ENCODE data around the gene ABCC4.

The ABCC4 gene

GRCh38 chr13:94987081-94987480 is 314.2 kb downstream of the ABCC4 start:
- Mint-ChIP-seq H3K9me3 (no peaks in the 10 kb centered on the region), H3K27ac (ENCODE audit: low read depth) (no peak overlapping the region), H3K4me3 (no peak overlapping the region), H3K4me1 (no peaks in the 10 kb centered on the region), H3K36me3 (ENCODE audit: insufficient read depth) (no peaks in the 10 kb centered on the region), H3K27me3 (peaks cover 16% of the 10 kb centered on the region)
- DNase-seq (ENCODE audit: low spot score in 2 of 2), result no peak
- no peak for ATAC-seq (replicated peaks; ENCODE audit: extremely low read depth, poor library complexity, severe bottlenecking)

GRCh38 chr13:94984958-94985357 is 316.3 kb downstream of the ABCC4 start:
- no peak overlapping the region for H3K27ac Mint-ChIP-seq (ENCODE audit: low read depth)
- H3K9me3 Mint-ChIP-seq, result no peaks in the 10 kb centered on the region
- peaks cover 13% of the 10 kb centered on the region for H3K27me3 Mint-ChIP-seq
- H3K36me3 Mint-ChIP-seq (ENCODE audit: insufficient read depth), result no peaks in the 10 kb centered on the region
- ATAC-seq (replicated peaks; ENCODE audit: extremely low read depth, poor library complexity, severe bottlenecking) (no peak), DNase-seq (ENCODE audit: low spot score in 2 of 2) (no peak)
- H3K4me3 Mint-ChIP-seq, result no peak overlapping the region
- H3K4me1 Mint-ChIP-seq, result no peaks in the 10 kb centered on the region

- ATAC-seq (replicated peaks; ENCODE audit: extremely low read depth, poor library complexity, severe bottlenecking), result no peak
- H3K9me3 Mint-ChIP-seq, result peaks cover 7% of the 10 kb centered on the region
- no peaks in the 10 kb centered on the region for H3K36me3 Mint-ChIP-seq (ENCODE audit: insufficient read depth)
- peaks cover 15% of the 10 kb centered on the region for H3K27me3 Mint-ChIP-seq
- DNase-seq (ENCODE audit: low spot score in 2 of 2), result no peak
- no peaks in the 10 kb centered on the region for H3K4me1 Mint-ChIP-seq
- no peak overlapping the region for H3K27ac Mint-ChIP-seq (ENCODE audit: low read depth)
- no peak overlapping the region for H3K4me3 Mint-ChIP-seq
Observed at GRCh38 chr13:94978516-94978915, 322.7 kb downstream of the ABCC4 start.

GRCh38 chr13:94974015-94974951 is 327.0 kb downstream of the ABCC4 start:
- Mint-ChIP-seq H3K27ac (ENCODE audit: low read depth) (no peak overlapping the region), H3K4me3 (no peak overlapping the region), H3K4me1 (no peaks in the 10 kb centered on the region), H3K36me3 (ENCODE audit: insufficient read depth) (no peaks in the 10 kb centered on the region), H3K9me3 (peaks cover 7% of the 10 kb centered on the region), H3K27me3 (peaks cover 27% of the 10 kb centered on the region)
- DNase-seq (ENCODE audit: low spot score in 2 of 2) (no peak), ATAC-seq (replicated peaks; ENCODE audit: extremely low read depth, poor library complexity, severe bottlenecking) (no peak)

GRCh38 chr13:94972262-94972661 is 329.0 kb downstream of the ABCC4 start:
- Mint-ChIP-seq H3K36me3 (ENCODE audit: insufficient read depth) (no peaks in the 10 kb centered on the region), H3K4me3 (no peak overlapping the region), H3K27me3 (peaks cover 28% of the 10 kb centered on the region), H3K27ac (ENCODE audit: low read depth) (no peak overlapping the region), H3K9me3 (peaks cover 7% of the 10 kb centered on the region), H3K4me1 (no peaks in the 10 kb centered on the region)
- DNase-seq (ENCODE audit: low spot score in 2 of 2) (no peak), ATAC-seq (replicated peaks; ENCODE audit: extremely low read depth, poor library complexity, severe bottlenecking) (no peak)

All from central memory CD8-positive, alpha-beta T cell (primary cell).